ENCODE results near the gene PP2D1.
"Not testable (repeated sequence)": the region's sequence is repeated elsewhere in the genome, so short reads cannot be mapped to it uniquely, and the experiment has no call there.

The PP2D1 gene, protein sequence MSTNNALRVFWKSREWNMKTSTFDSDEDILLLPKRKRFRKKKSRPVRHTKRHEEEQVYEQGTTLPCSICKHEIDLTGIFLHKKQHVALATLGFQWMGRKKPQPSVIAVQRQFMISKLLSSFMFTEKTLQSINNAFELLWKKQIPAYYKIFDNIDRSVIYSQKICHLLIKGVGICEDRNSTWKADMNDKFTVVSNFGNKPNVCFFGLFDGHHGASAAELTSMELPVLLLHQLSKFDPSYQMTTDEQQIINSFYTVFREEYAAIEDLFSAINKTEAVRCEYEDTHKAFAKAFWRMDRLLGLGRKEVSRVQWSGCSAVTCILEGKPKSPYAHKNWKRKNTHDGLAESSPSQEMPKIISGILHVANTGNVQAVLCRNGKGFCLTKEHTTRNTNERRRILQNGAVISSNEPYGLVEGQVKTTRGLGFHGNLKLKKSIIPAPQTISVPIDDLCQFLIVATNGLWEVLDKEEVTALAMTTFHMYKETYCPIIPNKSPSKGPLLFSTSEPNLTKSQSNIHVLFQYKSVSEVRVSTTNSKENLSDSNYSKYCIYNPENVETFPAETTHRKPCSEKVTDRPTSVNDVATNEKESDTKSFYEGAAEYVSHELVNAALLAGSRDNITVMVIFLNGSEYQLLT

DNA sequence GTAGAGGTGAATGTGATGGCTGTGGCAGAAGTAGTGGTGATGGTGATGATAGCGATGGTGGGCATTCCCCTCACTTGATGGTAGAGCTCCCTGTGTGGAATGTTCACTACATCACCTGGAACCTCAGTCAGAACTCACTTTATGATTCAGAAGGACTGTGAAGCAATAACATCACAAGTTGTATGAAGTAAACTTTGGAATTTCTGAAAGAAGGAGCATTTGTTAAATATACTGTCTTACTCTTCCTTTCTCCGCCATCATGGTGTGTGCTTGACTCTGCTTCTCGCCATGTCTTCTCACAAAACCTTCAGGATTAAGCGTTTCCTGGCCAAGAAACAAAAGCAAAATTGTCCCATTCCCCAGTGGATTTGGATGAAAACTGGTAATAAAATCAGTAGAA, at the start of gene PP2D1:
PP2D1 (minus strand) TSS at position 101 of the 400 bp plus-strand sequence. CDS start 192 bp downstream, outside the sequence.
- ATAC-seq: no peak

DNA sequence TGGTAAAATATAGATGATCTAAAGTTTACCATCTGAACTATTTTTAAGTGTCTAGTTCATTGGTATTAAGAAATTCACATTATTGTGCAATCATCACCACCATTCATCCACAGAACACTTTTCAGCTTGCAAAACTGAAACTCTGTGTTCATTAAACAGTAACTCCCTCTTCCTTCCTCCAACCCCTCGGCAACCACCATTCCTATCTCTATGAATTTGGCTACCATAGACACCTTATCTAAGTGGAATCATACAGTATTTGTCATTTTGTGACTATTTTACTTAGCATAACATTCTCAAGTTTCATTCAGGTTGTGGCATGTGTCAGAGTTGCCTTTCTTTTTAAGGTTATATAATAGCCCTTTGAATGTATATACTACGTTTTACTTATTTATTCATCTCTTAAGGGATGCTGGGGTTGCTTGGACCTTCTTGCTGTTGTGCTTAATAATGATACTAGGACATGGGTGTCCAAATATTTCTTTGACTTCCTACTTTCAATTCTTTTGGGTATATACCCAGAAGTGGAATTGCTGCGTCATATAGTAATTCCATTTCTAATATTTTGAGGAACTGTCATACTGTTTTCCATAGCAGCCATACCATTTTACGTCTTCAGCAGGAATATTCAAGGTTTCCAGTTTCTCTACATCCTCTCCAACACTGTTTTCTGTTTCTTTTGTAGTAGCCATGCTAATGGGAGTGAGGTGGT, 49.1 kb upstream of the PP2D1 start:
- ATAC-seq: peak; percentile 64 to 65

DNA sequence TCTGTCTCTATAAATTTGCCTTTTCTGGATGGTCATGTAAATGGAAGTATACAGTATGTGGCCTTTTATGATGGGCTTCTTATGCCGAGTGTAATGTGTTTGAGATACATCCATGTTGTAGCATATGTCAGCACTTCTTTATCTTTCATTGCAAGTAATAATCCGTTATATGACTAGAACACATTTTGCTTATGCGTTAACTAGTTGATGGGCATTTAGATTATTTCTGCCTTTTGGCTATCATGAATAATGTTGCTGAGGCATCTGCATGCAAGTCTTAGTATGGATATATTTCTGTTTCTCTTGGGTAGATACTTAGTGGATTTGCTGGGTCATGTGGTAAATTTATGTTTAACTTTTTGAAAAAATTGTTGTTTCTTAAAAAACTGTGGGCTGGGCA, 47.9 kb upstream of the PP2D1 start:
- ATAC-seq: no peak

DNA sequence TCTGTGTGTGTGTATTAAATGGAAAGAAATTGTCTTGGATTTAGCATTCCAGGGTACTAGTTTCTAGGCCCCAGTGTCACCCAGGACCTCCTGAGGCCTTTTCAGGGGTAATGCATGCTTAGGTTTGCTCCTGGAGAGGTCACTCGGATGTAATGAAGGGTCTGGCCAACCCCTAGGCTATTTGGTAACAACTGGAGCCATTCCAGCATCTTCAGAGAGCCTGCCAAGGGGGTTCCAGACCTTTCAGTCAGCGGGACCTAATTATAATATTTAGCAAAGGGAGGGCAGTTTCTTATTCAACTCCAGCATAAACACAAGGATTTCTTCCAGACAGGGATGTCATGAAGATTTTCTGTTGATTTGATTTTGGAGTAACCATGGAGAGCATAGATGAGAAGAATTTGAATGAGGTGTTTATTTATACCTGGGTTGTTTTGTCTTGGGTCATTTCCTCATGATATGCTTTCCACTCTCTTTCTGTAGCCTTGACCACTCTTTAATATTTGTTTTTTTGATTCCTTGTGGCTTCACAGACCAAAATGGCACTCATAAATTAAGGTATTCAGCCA, 45.6 kb upstream of the PP2D1 start:
- ATAC-seq: no peak

DNA sequence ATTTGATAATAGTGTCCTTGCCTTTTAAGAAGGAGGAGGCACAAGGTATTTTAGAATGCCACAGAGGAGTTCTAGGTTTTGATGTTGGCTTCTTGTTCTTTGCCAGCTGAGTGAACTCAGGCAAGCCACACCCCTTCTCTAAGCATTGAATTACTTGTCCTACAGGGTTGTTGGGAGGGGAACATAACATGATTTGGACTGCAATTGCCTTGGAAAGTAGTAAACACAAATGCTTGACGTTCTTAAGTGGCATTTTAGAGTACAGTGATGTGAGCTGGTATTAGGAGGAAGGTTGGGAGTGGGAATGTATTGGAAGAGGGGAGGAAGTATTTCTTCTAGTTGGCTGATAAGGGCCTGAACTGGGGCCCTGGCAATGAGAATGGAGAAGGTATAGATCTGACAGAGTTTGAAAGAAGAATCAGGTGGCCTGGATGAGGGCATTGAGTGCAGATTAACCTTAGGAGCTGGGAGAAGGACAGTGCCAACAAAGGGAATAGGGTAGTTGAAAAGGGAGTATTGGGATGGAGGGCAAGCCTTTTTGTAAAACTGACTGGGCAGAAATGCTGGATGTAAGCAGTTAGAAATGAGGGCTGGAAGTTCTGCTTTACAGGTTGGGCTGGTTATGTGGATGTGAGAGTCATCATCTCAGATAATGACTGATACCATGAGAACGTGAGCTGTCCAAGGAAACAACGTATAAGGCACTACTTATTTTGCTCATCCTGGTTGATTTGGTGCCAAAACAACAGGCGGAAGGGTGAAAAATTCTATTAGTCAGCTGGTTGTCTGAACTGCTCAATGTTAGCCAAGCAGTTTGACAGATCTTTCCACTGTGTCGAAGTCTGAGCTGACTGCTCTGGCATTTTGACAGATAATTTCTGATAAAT, 44.9 kb upstream of the PP2D1 start:
- ATAC-seq: peak; percentile 41 to 51

DNA sequence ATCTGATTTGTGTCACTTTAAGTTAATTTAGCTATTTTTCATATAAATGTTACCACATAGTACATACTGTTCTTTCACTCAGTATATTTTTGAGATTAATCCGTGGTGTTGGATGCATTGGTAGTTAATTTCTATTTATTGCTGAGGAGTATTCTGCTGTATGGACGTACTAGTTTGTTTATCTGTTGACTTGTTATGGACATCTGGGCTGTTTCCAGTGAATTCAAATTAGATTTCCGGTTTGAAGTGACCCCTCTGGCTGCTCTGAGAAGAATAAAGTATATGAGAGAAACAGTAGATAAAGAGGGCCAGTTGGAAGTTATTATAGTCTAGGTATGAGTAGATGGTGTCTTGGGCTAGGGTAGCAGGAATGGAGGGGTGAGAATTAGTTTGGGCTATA, 43.8 kb upstream of the PP2D1 start:
- ATAC-seq: no peak

DNA sequence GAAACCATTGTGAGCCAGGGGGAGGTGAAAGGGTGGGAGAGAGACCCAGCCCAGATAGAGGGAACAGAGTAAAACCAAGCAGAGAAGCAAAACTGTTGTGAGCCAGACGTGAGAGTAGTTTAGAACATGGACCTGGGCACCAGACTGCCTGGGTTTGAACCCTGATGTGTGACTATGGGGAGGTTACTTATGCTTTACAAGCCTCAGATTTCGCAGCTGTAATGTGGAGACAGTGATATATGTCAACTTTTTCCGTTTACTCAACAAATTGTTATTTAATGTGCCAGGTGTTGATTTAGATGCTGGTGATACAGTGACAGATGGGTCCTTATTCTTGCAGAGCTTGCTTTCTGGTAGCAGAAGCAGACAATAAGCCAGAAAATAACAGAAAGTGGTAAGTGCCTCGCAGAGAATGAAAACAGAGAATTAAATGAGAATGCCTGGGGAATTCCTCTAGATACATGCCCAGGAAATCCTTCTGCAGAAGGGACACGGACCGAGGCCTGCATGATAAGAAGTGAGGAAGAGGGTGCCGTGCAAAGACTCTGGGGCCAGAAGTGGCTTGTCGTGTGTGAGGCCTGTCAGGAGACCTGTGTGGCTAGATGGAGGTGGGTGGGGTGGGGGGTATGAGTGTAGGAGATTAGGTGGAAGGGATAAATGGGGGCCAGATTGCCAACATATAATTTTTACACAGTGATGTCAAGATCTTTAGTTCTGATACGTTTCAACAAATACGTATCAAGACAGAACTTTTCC, 43.1 kb upstream of the PP2D1 start:
- ATAC-seq: peak in 1 of 2 donors; percentile 1

DNA sequence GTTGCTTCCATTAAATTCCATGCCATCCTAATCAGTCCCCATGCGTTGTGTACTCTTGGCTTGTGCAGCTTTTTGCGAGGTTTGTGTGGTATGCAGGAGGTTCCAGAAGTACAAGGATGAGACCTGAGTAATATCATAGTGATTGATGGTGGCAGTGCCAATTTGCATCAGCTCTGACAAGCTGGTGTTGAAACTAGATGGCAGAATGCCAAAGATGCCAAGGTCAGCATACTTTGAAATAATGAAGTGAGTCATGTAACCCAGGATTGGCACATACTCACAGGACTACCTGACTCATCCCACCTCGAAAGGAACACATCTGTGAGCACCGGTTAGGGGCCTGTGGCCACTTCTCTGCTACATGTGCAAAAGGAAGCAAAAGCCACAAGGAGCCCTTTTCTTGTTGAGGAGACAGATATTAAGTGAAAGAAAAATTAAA, 42.5 kb upstream of the PP2D1 start:
- peak; percentile 86 to 90 for ATAC-seq

DNA sequence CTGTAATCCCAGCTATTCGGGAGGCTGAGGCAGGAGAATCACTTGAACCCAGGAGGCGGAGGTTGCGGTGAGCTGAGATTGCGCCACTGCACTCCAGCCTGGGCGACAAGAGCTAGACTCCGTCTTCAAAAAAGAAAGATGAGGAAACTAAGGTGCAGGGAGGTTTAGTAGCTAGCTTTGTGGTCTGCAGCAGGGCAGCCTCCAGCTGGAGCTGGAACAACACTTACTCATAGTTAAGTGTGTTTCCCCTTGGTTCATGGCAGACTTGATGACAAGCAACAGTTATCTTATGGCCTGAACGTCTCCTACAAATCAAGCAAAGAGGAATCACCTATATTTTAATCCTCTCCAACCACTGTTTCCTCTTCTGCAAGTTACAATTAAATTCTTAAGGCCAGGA, 40.8 kb upstream of the PP2D1 start:
- no peak for ATAC-seq

DNA sequence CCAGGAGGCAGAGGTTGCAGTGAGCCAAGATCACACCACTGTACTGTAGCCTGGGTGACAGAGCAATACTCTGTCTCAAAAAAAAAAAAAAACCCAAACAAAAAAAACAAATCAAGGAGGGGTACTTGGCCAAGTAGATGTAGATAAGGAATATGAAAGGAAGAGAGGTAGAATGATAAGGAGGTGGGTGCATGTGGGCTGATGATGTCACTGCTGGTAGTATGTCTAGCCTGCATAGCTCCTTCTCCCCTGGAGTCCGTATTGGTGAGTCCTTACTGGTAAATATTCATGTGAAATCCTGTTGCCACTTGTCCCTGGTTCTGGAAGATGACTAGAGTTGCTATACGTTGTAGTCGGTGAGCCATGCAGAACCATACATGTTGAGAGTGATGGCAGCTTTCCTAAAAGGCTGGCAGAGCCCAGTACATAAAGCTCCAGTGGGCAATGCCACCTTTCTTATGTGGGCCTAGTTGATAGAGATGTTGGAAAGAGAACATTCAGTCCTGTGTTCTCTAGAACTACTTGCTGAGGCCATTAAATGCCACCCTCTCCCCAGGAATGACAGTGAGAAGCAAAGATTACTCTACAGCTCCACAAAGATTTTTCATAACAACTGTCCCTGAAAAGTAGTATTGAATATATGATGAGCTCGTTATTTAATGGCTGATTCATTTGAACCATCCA, 39.2 kb upstream of the PP2D1 start:
- ATAC-seq: no peak

DNA sequence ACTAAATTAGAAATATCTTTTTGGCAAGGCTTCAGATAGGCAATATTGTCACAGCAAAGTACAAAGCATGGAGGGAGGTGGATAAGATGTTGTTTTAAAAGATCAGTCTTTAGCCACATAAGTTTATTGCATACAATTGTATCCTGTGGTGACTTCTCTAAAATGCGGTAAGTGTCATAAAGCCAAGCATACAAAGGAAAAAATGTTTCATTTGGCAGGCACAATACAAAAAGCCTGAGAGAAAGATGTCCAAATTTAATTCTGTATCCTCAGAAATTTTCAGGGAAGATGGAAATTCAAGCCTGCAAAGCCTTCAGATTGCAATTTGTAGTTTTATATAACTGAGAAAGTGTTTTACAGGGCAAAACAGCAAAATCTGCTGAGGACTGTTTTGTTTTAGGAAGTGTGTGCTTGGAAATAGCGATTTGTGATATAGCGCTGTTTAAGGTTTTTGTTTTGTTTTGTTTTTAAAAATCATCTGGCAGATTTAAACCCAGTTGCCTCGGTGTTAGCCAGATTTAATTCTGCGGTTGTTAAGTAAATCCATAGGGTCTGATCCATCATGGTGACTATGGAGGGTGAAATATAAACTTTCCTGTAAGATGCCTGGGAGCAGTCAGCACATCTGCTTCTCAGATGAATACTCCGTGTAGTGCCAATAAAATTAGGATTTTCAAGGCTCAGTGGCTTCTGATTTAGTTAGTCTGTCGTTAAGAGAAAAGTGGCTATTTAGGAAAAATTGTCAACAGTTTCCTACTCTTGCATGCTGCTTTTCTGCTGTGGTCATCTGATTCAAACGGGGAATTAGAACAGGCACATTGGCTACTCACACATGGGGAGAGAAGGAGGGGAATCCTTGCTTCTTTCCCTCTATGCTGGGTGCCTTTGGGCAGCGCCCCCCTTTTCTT, 36.2 kb upstream of the PP2D1 start:
- ATAC-seq: no peak

DNA sequence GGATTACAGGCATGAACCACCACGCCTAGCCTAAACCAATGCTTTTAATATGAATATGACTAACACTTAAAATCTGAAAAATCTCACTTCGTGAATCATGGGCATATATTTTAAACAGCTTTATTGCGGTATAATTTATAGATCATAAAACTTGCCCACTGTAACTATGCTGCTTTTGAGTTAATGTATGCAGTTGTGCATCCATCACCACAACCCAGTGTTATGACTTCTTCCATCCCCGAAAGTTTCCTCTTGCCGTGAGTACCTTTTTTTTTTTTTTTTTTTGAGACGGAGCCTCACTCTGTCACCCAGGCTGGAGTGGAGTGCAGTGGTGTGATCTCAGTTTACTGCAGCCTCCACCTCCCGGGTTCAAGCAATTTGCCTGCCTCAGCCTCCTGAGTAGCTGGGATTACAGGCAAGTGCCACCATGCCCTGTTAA, 35.3 kb upstream of the PP2D1 start:
- peak; percentile 23 to 52 for ATAC-seq

DNA sequence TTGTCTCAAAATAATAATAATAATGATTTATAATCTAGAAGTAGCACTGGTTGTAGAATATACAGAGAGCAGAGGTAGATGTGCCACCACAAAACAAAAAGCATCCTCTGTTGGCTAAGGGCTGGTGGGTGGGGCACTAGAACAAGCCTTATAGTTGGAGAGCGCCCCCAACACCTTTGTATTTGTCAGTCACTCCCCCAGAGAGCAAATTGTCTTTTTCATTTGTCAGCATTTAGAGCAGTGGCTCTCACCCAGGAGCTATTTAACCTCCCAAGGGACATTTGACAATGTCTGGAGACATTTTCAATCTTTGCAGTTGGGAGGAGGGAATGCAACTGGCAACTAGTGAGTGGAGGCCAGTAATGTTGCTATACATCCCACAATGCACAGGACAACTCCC, 34.5 kb upstream of the PP2D1 start:
- ATAC-seq: no peak

DNA sequence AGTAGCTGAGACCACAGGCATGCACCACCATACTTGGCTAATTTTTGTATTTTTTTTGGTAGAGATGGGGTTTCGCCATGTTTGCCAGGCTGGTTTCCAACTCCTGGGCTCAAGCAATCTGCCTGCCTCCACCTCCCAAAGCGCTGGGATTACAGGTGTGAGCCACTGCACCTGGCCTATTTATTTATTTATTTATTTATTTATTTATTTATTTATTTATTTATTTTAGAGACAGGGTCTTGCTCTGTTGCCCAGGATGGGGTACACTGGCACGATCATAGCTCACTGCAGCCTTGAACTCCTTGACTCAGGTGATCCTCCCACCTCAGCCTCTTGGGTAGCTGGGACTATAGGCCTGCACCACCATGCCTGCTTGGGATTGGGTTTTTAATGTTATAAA, 33.1 kb upstream of the PP2D1 start:
- not testable (repeated sequence) for ATAC-seq

DNA sequence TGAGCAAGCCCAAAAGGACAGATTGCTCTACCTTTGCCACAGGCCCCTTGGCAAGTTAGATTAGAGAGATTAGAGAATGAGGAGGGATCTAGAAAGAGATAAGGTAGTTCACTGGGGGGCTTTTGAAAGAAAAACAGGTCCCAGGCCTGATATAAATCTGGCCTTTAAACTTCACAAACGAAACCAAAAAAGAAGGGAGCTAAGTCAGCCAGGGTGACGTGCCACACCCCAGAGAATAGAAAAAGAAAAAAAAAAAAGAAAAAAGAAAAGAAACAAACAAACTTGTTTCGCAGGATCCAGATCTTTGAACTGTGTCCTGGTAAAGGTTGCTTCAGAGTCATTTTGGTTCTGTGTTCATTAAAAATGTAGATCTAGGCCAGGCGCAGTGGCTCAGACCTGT, 31.8 kb upstream of the PP2D1 start:
- ATAC-seq: no peak

DNA sequence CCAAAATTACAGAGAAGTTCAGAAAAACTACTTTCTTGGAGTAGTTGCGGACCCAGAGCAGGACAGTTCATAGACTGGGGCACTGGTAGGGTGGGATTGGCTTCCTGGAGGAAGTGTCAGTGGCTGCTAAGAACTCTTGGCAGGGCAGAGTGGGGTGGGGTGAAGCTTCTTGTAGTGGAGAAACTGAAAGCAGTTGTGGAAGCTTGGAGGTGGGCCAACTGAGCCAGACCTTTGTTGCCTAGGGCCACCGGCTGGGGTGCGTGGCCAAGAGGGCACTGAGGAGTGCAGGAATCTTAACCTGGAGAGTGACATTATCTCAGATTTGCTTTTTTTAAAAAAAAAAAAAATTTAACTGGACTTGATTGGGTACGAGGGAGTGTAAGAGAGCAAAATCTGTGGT, 31.3 kb upstream of the PP2D1 start:
- no peak for ATAC-seq

DNA sequence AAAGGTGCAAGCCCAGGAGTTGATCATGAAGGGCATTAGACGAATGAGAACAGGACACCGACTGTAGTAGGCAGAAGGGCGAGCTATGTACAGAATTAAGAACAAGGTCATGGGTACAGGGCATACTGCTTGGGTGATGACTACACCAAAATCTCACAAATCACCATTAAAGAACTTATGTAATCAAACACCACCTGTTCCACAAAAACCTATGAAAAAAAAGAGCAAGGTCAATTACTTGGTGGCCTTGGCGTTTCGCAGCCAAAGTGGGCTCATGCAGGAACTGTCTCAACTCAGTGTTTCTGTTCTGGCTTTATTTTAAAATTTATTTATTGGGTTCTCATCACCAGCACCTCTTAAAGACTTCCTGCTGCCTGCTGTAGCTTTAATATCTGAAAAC, 30.3 kb upstream of the PP2D1 start:
- no peak for ATAC-seq

DNA sequence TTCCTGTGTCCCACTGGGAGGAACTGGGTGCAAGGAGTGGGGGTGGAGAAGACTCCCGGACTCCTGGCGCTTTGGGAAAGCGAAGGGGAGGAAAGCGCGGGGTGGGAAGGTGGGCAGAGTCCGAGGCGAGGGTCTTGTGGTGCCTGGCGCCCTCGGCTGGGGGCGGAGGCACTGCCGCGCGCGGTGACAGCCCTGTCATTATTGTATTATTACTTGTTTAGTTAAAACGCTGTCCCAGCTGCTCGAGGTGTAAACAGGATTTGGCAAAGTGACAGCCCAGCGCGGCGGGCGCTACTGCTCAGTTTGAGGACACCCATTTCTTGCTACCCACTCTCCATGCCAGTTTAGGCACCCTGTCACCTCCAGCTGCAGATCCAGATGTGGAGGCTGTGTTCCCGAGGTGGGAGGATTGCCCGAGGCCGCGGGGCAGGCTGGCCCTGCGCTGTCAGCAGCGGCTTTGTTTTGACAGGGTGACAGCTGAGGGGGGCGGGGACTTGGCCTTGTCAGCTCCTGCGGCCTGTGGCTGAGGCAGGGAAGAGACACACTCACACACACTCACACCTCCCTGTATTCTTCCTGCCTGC, 29.2 kb upstream of the PP2D1 start:
- peak; percentile 34 to 50 for ATAC-seq

DNA sequence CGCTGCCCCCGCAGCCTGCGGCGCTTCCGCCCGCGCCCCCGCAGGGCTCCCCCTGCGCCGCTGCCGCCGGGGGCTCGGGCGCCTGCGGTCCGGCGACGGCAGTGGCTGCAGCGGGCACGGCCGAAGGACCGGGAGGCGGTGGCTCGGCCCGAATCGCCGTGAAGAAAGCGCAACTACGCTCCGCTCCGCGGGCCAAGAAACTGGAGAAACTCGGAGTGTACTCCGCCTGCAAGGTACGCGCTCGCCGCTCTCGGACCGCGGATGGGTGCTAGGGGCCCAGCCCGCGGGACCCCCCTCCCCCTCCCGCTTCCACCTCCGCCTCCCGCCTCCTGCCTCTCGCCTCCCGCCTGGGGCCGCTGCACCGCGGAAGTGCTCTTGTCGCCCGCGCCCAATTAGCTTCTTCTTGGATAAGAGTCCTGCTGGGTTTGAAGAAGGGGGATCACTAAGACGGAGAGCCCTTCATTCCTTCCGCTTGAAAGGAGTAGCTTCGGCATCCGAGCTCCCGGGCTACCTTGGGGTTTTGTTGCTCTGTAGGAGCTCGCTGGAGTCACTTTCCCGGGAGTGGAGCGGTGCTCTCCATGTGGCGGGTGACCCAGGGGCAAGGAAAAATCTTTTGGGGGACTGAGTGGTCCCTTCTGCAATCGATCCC, 28.6 kb upstream of the PP2D1 start:
- ATAC-seq: peak; percentile 18 to 26

Data from activated CD4-positive, CD25-positive, alpha-beta regulatory T cell treated with anti-CD3 and anti-CD28 coated beads, Interleukin-2, amount 50 U/mL, for 24 hours (primary cell).